PC-3 (cell line): ENCODE data around the gene FOXN3. TPM values are rescaled to one million over a fixed set of nuclear protein-coding genes. Genes with fewer than 3 reads are reported as not detected.

Experiments
- ATAC-seq: fragments of 200-7000 bp; cut with Tn5 transposase; 2 replicates; pipeline ENCODE4 v1.9.1; 2020; ENCODE audit warnings: mild to moderate bottlenecking, moderate library complexity
- BruUV-seq: library from RNA; stranded (reverse); fragments of 400-500 nt; replicated peaks from 2 replicates; lab custom pipeline; 2021; lab: Mats Ljungman, UMichigan
- CTCF ChIA-PET: fragments of 300-600 bp; sonication (Branson Sonifier 250); formaldehyde crosslinking; loops from one replicate; lab custom pipeline; 2022; ENCODE audit warnings: antibody characterized with exemption; lab: Charles Lee
- POLR2A ChIA-PET: fragments of 300-600 bp; sonication (Branson Sonifier 250); formaldehyde crosslinking; loops from one replicate; lab custom pipeline; 2022; ENCODE audit warnings: antibody characterized with exemption; ENCODE audit not compliant: unreplicated experiment; lab: Charles Lee
- DNase-seq: peaks from one replicate; pipeline ENCODE4 v3.0.0-alpha.2; 2015
- H2AFZ ChIP-seq: fragments of 300-600 bp; sonication (generic); 2 replicates; pipeline ENCODE4 v1.6.0; 2016; ENCODE audit warnings: antibody characterized with exemption, low read length
- H3F3A ChIP-seq: fragments of 300-600 bp; sonication (generic); one replicate; pipeline ENCODE4 v1.6.0; 2017; ENCODE audit warnings: antibody characterized with exemption, low read length, control low read depth, mild to moderate bottlenecking; ENCODE audit not compliant: unreplicated experiment
- H3K27ac ChIP-seq: fragments of 300-600 bp; sonication (generic); 2 replicates; pipeline ENCODE4 v1.5.1; 2016; ENCODE audit warnings: mild to moderate bottlenecking, low read length
- H3K27me3 ChIP-seq: fragments of 300-600 bp; sonication (generic); 2 replicates; pipeline ENCODE4 v1.6.1; 2016; ENCODE audit warnings: low read length, mixed read lengths
- H3K36me3 ChIP-seq: fragments of 300-600 bp; sonication (generic); 2 replicates; pipeline ENCODE4 v1.6.1; 2016; ENCODE audit warnings: low read depth, mixed run types, low read length, mixed read lengths
- H3K4me1 ChIP-seq: fragments of 300-600 bp; sonication (generic); 2 replicates; pipeline ENCODE4 v1.5.1; 2016; ENCODE audit warnings: low read length; ENCODE audit not compliant: insufficient read depth
- H3K4me2 ChIP-seq: fragments of 300-600 bp; sonication (generic); 2 replicates; pipeline ENCODE4 v1.6.0; 2016; ENCODE audit warnings: low read length
- H3K4me3 ChIP-seq: fragments of 300-600 bp; sonication (generic); 2 replicates; pipeline ENCODE4 v1.5.1; 2016; ENCODE audit warnings: mild to moderate bottlenecking, low read length, mixed read lengths
- H3K79me2 ChIP-seq: fragments of 300-600 bp; sonication (generic); 2 replicates; pipeline ENCODE4 v1.6.1; 2017; ENCODE audit warnings: low read length, mixed read lengths
- H3K9ac ChIP-seq: fragments of 300-600 bp; sonication (generic); 2 replicates; pipeline ENCODE4 v1.6.0; 2016; ENCODE audit warnings: mild to moderate bottlenecking, low read length
- H3K9me2 ChIP-seq: fragments of 300-600 bp; sonication (generic); replicated peaks from 2 replicates; pipeline ENCODE4 v1.6.1; 2016; ENCODE audit warnings: mixed run types, low read length, mixed read lengths
- H3K9me3 ChIP-seq: fragments of 300-600 bp; sonication (generic); 2 replicates; pipeline ENCODE4 v1.6.1; 2016; ENCODE audit warnings: low read length, mixed read lengths
- H4K20me1 ChIP-seq: fragments of 300-600 bp; sonication (generic); 2 replicates; pipeline ENCODE4 v1.6.1; 2016; ENCODE audit warnings: low read length, mixed read lengths
- EZH2 ChIP-seq: fragments of 300-600 bp; sonication (generic); IDR thresholded peaks from one replicate; pipeline ENCODE4 v1.6.1; 2017; ENCODE audit warnings: antibody characterized with exemption, mild to moderate bottlenecking, low read length; ENCODE audit not compliant: unreplicated experiment
- EZH2phosphoT487 ChIP-seq: fragments of 300-600 bp; sonication (generic); IDR thresholded peaks from 2 replicates; pipeline ENCODE4 v1.6.1; 2018; ENCODE audit warnings: mild to moderate bottlenecking, antibody characterized with exemption, low read length, borderline replicate concordance
- intact Hi-C: fragments of 100-400 bp; cut with micrococcal nuclease; formaldehyde crosslinking; loops from 2 replicates; pipeline ENCODE4 v1.9.0; 2023
- total RNA-seq: library from RNA; depleted of rRNA; stranded (reverse); fragments of >200 nt; gene quantifications from 2 replicates; pipeline ENCODE4 v1.2.3, GENCODE V29; 2014
- TF ChIP-seq, protein P1 (sequence below): fragments of 300-600 bp; sonication (generic); conservative IDR thresholded peaks from 2 replicates; pipeline ENCODE4 v1.5.1; 2017; ENCODE audit warnings: antibody characterized with exemption, low read depth, mild to moderate bottlenecking, low read length

Gene FOXN3
- total RNA-seq, 1 experiment from 2014 or later: 13.3 TPM

- Histone ChIP-seq H3K9me2 (no peaks in the 10 kb centered on the region), H3K4me2 (no peak overlapping the region), H3K9me3 (no peaks in the 10 kb centered on the region), H3K4me1 (peaks cover 20% of the 10 kb centered on the region), H3K79me2 (no peaks in the 10 kb centered on the region), H3K4me3 (no peak overlapping the region), H3K36me3 (no peaks in the 10 kb centered on the region), H3K27me3 (no peaks in the 10 kb centered on the region), H4K20me1 (no peaks in the 10 kb centered on the region), H3K9ac (no peak overlapping the region), H3K27ac (no peak overlapping the region), H3F3A (peaks cover 7% of the 10 kb centered on the region), H2AFZ (no peak overlapping the region)
- intact Hi-C loops: no loop called here
- TF ChIP-seq, protein P1, sequence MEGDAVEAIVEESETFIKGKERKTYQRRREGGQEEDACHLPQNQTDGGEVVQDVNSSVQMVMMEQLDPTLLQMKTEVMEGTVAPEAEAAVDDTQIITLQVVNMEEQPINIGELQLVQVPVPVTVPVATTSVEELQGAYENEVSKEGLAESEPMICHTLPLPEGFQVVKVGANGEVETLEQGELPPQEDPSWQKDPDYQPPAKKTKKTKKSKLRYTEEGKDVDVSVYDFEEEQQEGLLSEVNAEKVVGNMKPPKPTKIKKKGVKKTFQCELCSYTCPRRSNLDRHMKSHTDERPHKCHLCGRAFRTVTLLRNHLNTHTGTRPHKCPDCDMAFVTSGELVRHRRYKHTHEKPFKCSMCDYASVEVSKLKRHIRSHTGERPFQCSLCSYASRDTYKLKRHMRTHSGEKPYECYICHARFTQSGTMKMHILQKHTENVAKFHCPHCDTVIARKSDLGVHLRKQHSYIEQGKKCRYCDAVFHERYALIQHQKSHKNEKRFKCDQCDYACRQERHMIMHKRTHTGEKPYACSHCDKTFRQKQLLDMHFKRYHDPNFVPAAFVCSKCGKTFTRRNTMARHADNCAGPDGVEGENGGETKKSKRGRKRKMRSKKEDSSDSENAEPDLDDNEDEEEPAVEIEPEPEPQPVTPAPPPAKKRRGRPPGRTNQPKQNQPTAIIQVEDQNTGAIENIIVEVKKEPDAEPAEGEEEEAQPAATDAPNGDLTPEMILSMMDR: no peak
- TF ChIP-seq EZH2phosphoT487 (no peak), EZH2 (no peak)
- no peak for DNase-seq
- ChIA-PET POLR2A (no interaction called here), CTCF (no interaction called here)
- no peak for ATAC-seq
- BruUV-seq: no TSS peak
These were observed 204.4 kb downstream of the FOXN3 start for GRCh38 chr14:89212386-89213235.

GRCh38 chr14:89209558-89209957 lies 207.5 kb downstream of the FOXN3 start:
- Histone ChIP-seq H3K4me2 (no peak overlapping the region), H3K4me3 (no peak overlapping the region), H3K27ac (no peak overlapping the region), H3K4me1 (peaks cover 11% of the 10 kb centered on the region), H3K9me2 (no peaks in the 10 kb centered on the region), H3K9me3 (no peaks in the 10 kb centered on the region), H3K9ac (no peak overlapping the region), H3K79me2 (no peaks in the 10 kb centered on the region), H3F3A (no peaks in the 10 kb centered on the region), H3K36me3 (no peaks in the 10 kb centered on the region), H2AFZ (no peak overlapping the region), H4K20me1 (no peaks in the 10 kb centered on the region), H3K27me3 (no peaks in the 10 kb centered on the region)
- ATAC-seq: no peak
- no TSS peak for BruUV-seq
- ChIA-PET POLR2A (no interaction called here), CTCF (no interaction called here)
- intact Hi-C loops: no loop called here
- DNase-seq: no peak
- TF ChIP-seq, protein P1: no peak
- TF ChIP-seq EZH2 (no peak), EZH2phosphoT487 (no peak)

DNA sequence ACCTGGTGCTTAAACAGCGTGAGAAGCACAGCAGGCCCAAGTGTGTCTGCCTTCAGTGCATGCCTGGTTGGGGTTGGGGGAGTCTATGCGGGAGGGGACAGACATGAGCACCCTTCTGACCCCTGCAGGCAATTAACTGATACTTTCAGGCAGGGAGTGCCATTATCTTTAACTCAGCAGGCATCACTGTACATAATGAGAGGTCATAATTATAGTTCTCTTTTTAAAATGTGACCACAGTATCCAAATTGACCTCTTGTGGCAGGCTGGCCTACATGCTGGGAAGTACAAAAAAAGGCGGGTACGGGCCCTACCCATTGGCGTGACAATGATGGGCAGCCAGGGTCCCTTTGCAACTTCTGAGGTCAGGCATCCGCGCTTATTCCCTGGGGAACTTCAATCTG lies 209.1 kb downstream of the FOXN3 start:
- Histone ChIP-seq H3K4me2 (no peak overlapping the region), H3K27ac (no peak overlapping the region), H3K9ac (no peak overlapping the region), H2AFZ (no peak overlapping the region), H3K79me2 (no peaks in the 10 kb centered on the region), H3K4me1 (no peaks in the 10 kb centered on the region), H4K20me1 (no peaks in the 10 kb centered on the region), H3K4me3 (no peak overlapping the region), H3F3A (no peaks in the 10 kb centered on the region), H3K27me3 (no peaks in the 10 kb centered on the region), H3K9me3 (no peaks in the 10 kb centered on the region), H3K9me2 (no peaks in the 10 kb centered on the region), H3K36me3 (no peaks in the 10 kb centered on the region)
- no peak for DNase-seq
- BruUV-seq: no TSS peak
- no peak; the same call in 1 of the 2 replicates for ATAC-seq
- ChIA-PET CTCF (no interaction called here), POLR2A (no interaction called here)
- intact Hi-C loops: no loop called here
- no peak for TF ChIP-seq EZH2phosphoT487
- TF ChIP-seq EZH2: no peak
- TF ChIP-seq, protein P1: no peak
